Mesothelial cell of epicardium (in vitro differentiated cells): ENCODE measurements around the gene LCA5L. TPM values are rescaled to one million over a fixed set of nuclear protein-coding genes. Genes with fewer than 3 reads are reported as not detected.
A peak's percentile ranks its signal among the peaks of the same experiment; 100 is the strongest.
"Not testable (repeated sequence)": the region's sequence is repeated elsewhere in the genome, so short reads cannot be mapped to it uniquely, and the experiment has no call there.

ENCODE experiments used
- DNase-seq, 2 experiments: peaks; one replicate each; pipeline ENCODE4 v3.0.0; 2021; ENCODE audit warnings: low spot score in 2 of 2; ENCODE audit not compliant: unreplicated experiment in 2 of 2
- H3K27ac Mint-ChIP-seq: 2 replicates; pipeline ENCODE4 v1.8.0; 2021; ENCODE audit warnings: mixed read lengths
- H3K27me3 Mint-ChIP-seq: 2 replicates; pipeline ENCODE4 v1.8.0; 2021; ENCODE audit warnings: low read depth, mixed read lengths
- H3K36me3 Mint-ChIP-seq: 2 replicates; pipeline ENCODE4 v1.8.0; 2021; ENCODE audit warnings: mixed read lengths
- H3K4me1 Mint-ChIP-seq: 2 replicates; pipeline ENCODE4 v1.8.0; 2021; ENCODE audit warnings: mixed read lengths
- H3K4me3 Mint-ChIP-seq: 2 replicates; pipeline ENCODE4 v1.8.0; 2021; ENCODE audit warnings: mild to moderate bottlenecking, moderate library complexity, mixed read lengths
- H3K9me3 Mint-ChIP-seq: 2 replicates; pipeline ENCODE4 v1.8.0; 2021; ENCODE audit warnings: mixed read lengths
- total RNA-seq: library from RNA; stranded (reverse); gene quantifications from 3 replicates; pipeline ENCODE4 v1.2.1, GENCODE V29; 2021
- TF ChIP-seq, protein P1 (sequence below): fragments of 200-600 bp; sonication (generic); IDR thresholded peaks from one replicate; pipeline ENCODE4 v1.5.0; 2021; ENCODE audit warnings: antibody characterized with exemption; ENCODE audit not compliant: unreplicated experiment

The LCA5L gene
- total RNA-seq, 1 donor from 2014 or later: 1.6 TPM

DNA sequence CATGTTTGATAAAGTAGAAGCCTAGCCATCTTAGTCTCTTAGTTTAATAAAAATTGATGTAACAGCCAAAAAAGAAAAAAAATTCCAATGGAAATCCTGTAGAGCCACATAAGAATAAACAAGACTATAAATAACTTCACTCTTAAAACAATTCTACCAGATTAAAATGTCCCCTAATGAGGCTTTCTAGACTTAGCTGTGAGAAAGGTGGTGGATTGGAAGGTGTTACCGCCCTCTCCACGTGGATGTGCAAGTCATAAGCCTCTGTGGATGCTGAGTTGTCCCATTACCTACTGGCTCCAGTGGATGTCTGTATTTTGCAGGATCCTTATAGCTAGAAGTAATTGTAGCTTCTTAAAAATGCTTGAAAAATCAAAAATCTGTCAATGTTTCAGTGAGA lies 14.6 kb downstream of the LCA5L start:
- no peak overlapping the region for H3K27ac Mint-ChIP-seq
- no peaks in the 10 kb centered on the region for H3K9me3 Mint-ChIP-seq
- TF ChIP-seq, protein P1, sequence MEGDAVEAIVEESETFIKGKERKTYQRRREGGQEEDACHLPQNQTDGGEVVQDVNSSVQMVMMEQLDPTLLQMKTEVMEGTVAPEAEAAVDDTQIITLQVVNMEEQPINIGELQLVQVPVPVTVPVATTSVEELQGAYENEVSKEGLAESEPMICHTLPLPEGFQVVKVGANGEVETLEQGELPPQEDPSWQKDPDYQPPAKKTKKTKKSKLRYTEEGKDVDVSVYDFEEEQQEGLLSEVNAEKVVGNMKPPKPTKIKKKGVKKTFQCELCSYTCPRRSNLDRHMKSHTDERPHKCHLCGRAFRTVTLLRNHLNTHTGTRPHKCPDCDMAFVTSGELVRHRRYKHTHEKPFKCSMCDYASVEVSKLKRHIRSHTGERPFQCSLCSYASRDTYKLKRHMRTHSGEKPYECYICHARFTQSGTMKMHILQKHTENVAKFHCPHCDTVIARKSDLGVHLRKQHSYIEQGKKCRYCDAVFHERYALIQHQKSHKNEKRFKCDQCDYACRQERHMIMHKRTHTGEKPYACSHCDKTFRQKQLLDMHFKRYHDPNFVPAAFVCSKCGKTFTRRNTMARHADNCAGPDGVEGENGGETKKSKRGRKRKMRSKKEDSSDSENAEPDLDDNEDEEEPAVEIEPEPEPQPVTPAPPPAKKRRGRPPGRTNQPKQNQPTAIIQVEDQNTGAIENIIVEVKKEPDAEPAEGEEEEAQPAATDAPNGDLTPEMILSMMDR: no peak
- no peaks in the 10 kb centered on the region for H3K27me3 Mint-ChIP-seq
- peaks cover 4% of the 10 kb centered on the region for H3K4me1 Mint-ChIP-seq
- H3K36me3 Mint-ChIP-seq: no peaks in the 10 kb centered on the region
- DNase-seq: no peak
- H3K4me3 Mint-ChIP-seq: no peak overlapping the region

DNA sequence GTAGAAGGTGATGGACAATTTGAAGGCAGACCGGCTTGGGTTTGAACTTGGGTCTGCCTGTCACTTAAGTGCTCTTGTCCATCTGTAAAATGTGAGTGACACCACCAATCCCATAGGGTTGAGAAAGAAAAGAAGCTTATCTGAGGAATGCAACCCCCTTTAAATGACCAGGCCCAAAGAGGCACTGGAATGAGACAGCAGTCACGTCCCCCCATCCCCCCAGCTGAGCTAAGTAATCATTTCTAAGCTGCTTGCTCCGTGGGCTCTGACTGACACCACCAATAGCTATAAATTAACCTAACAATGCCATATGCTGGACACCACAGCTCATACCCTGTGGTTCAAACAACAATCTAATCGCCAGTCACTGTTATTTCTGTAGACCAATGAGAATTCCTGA lies 15.1 kb downstream of the LCA5L start:
- Mint-ChIP-seq H3K4me1 (peaks cover 4% of the 10 kb centered on the region), H3K27me3 (no peaks in the 10 kb centered on the region), H3K27ac (no peak overlapping the region), H3K36me3 (no peaks in the 10 kb centered on the region), H3K4me3 (no peak overlapping the region), H3K9me3 (no peaks in the 10 kb centered on the region)
- no peak for DNase-seq
- TF ChIP-seq, protein P1: no peak

DNA sequence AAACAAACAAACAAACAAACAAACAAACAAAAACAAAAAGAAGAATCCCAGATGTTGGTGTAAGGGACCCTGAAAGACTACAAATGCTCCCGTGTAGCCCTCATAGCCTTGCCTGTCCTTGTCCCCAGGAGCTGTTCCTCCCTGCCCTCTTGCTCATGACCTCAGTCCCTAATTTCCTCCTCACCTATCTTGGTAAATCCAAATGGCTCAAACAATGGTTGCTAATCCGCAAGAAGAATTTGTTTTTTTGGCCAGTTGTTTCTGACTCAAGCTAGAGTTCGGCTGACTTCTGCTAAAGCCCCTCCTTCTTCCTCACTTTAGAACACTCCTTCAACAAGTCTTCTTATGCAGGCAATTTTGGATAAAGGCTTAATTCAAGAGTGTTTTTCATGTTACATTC lies 15.6 kb downstream of the LCA5L start:
- Mint-ChIP-seq H3K27me3 (no peaks in the 10 kb centered on the region), H3K27ac (no peak overlapping the region)

DNA sequence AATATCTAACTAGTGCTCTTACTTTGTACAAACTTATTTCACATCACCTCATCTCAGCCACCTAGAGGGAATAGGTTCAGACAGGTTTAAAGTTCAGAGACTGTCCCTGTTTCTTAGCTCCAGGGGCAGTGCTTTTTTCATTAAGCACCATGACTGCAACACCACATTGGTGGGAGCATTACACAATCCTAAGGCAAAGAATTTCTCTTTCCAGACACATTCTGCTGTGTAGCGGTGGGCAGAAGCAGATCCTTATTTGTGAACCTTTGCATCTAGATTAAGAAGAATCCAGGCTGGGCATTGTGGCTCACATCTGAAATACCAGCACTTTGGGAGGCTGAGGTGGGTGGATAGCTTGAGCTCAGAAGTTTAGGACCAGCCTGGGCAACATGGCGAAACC lies 16.1 kb downstream of the LCA5L start:
- peaks cover 6% of the 10 kb centered on the region for H3K4me1 Mint-ChIP-seq
- H3K9me3 Mint-ChIP-seq: no peaks in the 10 kb centered on the region
- H3K27me3 Mint-ChIP-seq: no peaks in the 10 kb centered on the region
- TF ChIP-seq, protein P1: no peak
- no peak overlapping the region for H3K27ac Mint-ChIP-seq
- DNase-seq: no peak
- H3K36me3 Mint-ChIP-seq: no peaks in the 10 kb centered on the region
- no peak overlapping the region for H3K4me3 Mint-ChIP-seq

More for the DNA sequence above, 15.6 kb downstream of the LCA5L start:
- Mint-ChIP-seq H3K9me3 (no peaks in the 10 kb centered on the region), H3K4me1 (peaks cover 4% of the 10 kb centered on the region), H3K36me3 (no peaks in the 10 kb centered on the region), H3K4me3 (no peak overlapping the region)
- no peak for DNase-seq
- TF ChIP-seq, protein P1: no peak

DNA sequence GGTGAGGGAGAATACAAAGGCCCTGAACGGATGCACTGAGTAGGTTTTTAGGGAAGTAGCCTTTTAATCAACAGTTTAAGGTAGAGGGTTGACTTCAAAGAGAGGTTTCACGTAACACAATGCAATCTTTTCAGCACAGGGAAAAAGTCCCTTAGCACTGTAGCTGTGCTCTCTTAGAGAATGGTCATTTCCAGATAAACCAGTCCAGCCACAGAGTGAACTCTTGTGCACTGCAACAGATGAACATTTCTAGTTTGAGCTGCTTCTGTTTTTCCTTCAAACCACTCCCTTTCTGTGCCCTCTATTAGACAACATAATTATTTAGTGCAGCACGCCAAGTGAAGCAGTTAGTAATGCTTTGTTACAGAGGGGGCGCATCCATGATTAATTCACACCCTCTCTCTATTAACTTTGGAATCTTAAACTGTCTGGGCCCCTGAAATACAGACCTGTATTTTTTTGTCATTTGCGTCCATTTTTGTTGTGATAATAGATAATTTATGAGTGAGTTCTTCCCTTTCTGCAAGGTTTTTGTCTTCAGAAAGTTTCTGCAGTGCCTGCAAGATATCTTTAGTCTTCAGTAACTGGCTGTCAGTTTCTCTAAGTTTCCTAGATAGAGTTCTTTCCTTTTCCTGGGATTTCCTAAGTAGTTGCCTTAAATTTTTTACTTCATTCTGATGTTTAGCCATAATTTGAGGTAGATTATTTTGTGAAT lies 22.9 kb downstream of the LCA5L start:
- DNase-seq: no peak
- Mint-ChIP-seq H3K27me3 (no peaks in the 10 kb centered on the region), H3K4me3 (peak overlapping the region; percentile 7), H3K27ac (peak overlapping the region; percentile 91), H3K4me1 (peaks cover 25% of the 10 kb centered on the region), H3K9me3 (no peaks in the 10 kb centered on the region), H3K36me3 (peaks cover 6% of the 10 kb centered on the region)
- TF ChIP-seq, protein P1: no peak

DNA sequence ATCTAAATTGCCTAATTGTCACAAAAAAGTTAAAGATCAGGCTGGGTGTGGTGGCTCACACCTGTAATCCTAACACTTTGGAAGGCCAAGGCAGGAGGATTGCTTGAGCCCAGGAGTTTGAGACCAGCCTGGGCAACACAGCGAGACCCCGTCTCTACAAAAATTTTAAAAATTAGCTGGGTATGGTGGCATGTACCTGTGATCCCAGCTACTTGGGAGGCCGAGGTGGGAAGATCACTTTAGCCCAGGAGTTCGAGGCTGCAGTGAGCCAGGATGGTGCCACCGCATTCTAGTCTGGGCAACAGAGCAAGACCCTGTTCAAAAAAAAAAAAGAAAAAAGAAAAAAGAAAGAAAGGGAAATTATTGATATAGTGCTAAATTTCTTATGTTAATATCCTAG lies 26.4 kb downstream of the LCA5L start:
- not testable (repeated sequence) for H3K27ac Mint-ChIP-seq, H3K9me3 Mint-ChIP-seq
- peaks cover 23% of the 10 kb centered on the region for H3K4me1 Mint-ChIP-seq

More for the DNA sequence above, 26.4 kb downstream of the LCA5L start:
- H3K27me3 Mint-ChIP-seq, H3K4me3 Mint-ChIP-seq, H3K36me3 Mint-ChIP-seq, DNase-seq: not testable (repeated sequence)
